CD14-positive monocyte (primary cell): Measurements from ENCODE around the gene WDR45B. TPM values are rescaled to one million over a fixed set of nuclear protein-coding genes. Genes with fewer than 3 reads are reported as not detected.
A peak's percentile ranks its signal among the peaks of the same experiment; 100 is the strongest.

ENCODE experiments used
- DNase-seq, 3 donors: peaks; one replicate each; pipeline ENCODE4 v3.0.0-alpha.2; 2011 to 2022
- H2AFZ ChIP-seq: 2 replicates; pipeline ENCODE4 v1.6.0; 2012; ENCODE audit warnings: mild to moderate bottlenecking, low read depth, low read length, inconsistent platforms; ENCODE audit not compliant: insufficient read depth, poor library complexity, severe bottlenecking
- H3K27ac ChIP-seq, 2 donors: 1 replicate in 1 of 2; 2 replicates in 1 of 2; pipeline ENCODE4 v1.5.1; 2012 to 2013; ENCODE audit warnings: low read length in 2 of 2, control low read depth in 1 of 2, inconsistent platforms in 1 of 2, low read depth in 1 of 2, mild to moderate bottlenecking in 1 of 2
- H3K27me3 ChIP-seq, 2 donors: one replicate each; pipeline versions ENCODE4 v1.6.0 to v1.6.1; 2011 to 2013; ENCODE audit warnings: low read length in 2 of 2; ENCODE audit not compliant: control insufficient read depth in 2 of 2, insufficient read depth in 2 of 2
- H3K36me3 ChIP-seq, 2 donors: replicated peaks in 1 of 2; 1 replicate in 1 of 2; 2 replicates in 1 of 2; pipeline versions ENCODE4 v1.5.1 to v1.6.1; 2012 to 2013; ENCODE audit warnings: low read length in 2 of 2, control low read depth in 1 of 2, inconsistent platforms in 1 of 2, mild to moderate bottlenecking in 1 of 2; ENCODE audit not compliant: insufficient read depth in 2 of 2, control insufficient read depth in 1 of 2
- H3K4me1 ChIP-seq, 2 donors: 1 replicate in 1 of 2; 2 replicates in 1 of 2; pipeline versions ENCODE4 v1.5.1 to v1.6.1; 2012 to 2013; ENCODE audit warnings: low read length in 2 of 2, control low read depth in 1 of 2, inconsistent platforms in 1 of 2, mild to moderate bottlenecking in 1 of 2, moderate library complexity in 1 of 2; ENCODE audit not compliant: insufficient read depth in 2 of 2, control insufficient read depth in 1 of 2
- H3K4me2 ChIP-seq: replicated peaks from 2 replicates; pipeline ENCODE3; 2012; ENCODE audit warnings: low read length, moderate library complexity, mild to moderate bottlenecking; ENCODE audit not compliant: poor library complexity, severe bottlenecking; ENCODE audit errors: extremely low read depth
- H3K4me3 ChIP-seq, 3 experiments: fragments of 200-600 bp in 1 of 3; sonication (generic) in 1 of 3; replicated peaks in 1 of 3; 1 replicate in 2 of 3; 2 replicates in 1 of 3; pipeline ENCODE4 v1.5.1; 2011 to 2013; ENCODE audit warnings: low read length in 3 of 3, mild to moderate bottlenecking in 3 of 3, control low read depth in 2 of 3, low read depth in 2 of 3, inconsistent platforms in 1 of 3, moderate library complexity in 1 of 3
- H3K79me2 ChIP-seq: 2 replicates; pipeline ENCODE4 v1.6.0; 2012; ENCODE audit warnings: mild to moderate bottlenecking, control low read depth, inconsistent platforms, low read length, moderate library complexity; ENCODE audit not compliant: insufficient read depth
- H3K9ac ChIP-seq: 2 replicates; pipeline ENCODE4 v1.6.0; 2017; ENCODE audit warnings: low read length, mild to moderate bottlenecking; ENCODE audit not compliant: insufficient read depth, poor library complexity, severe bottlenecking
- H3K9me3 ChIP-seq, 2 donors: replicated peaks in 1 of 2; 1 replicate in 1 of 2; 2 replicates in 1 of 2; pipeline versions ENCODE4 v1.5.1 to v1.6.1; 2012 to 2013; ENCODE audit warnings: low read length in 2 of 2, control low read depth in 1 of 2; ENCODE audit not compliant: control insufficient read depth in 1 of 2, insufficient read depth in 1 of 2
- H4K20me1 ChIP-seq: 2 replicates; pipeline ENCODE4 v1.6.0; 2012; ENCODE audit warnings: mild to moderate bottlenecking, low read length, control low read depth, moderate library complexity; ENCODE audit not compliant: insufficient read depth
- H3K27ac Mint-ChIP-seq, 7 donors: one replicate each; pipeline ENCODE4 v1.8.0; 2020; ENCODE audit warnings: mild to moderate bottlenecking in 7 of 7, mixed read lengths in 7 of 7, moderate library complexity in 6 of 7, inconsistent platforms in 2 of 7
- H3K27me3 Mint-ChIP-seq, 3 donors: one replicate each; pipeline ENCODE4 v1.8.0; 2021 to 2022; ENCODE audit warnings: low read depth in 3 of 3, mild to moderate bottlenecking in 3 of 3, mixed read lengths in 3 of 3, moderate library complexity in 3 of 3, inconsistent platforms in 1 of 3
- H3K36me3 Mint-ChIP-seq, 2 donors: one replicate each; pipeline ENCODE4 v1.8.0; 2020; ENCODE audit warnings: mixed read lengths in 2 of 2, inconsistent platforms in 1 of 2, mild to moderate bottlenecking in 1 of 2
- H3K4me1 Mint-ChIP-seq: one replicate; pipeline ENCODE4 v1.8.0; 2020; ENCODE audit warnings: mild to moderate bottlenecking, mixed read lengths
- H3K4me3 Mint-ChIP-seq, 2 donors: one replicate each; pipeline ENCODE4 v1.8.0; 2020; ENCODE audit warnings: mild to moderate bottlenecking in 2 of 2, mixed read lengths in 2 of 2, moderate library complexity in 1 of 2
- H3K9me3 Mint-ChIP-seq, 7 donors: one replicate each; pipeline ENCODE4 v1.8.0; 2020 to 2022; ENCODE audit warnings: mixed read lengths in 7 of 7, mild to moderate bottlenecking in 6 of 7, moderate library complexity in 6 of 7, inconsistent platforms in 2 of 7
- CTCF ChIP-seq: fragments of 200-600 bp; IDR thresholded peaks from one replicate; pipeline ENCODE4 v1.8.0; 2022; ENCODE audit warnings: antibody characterized with exemption, mild to moderate bottlenecking
- WGBS: methylation state at CpG from one replicate; pipeline ENCODE4 v1.1.5; 2013; ENCODE audit warnings: missing lambda C conversion rate; ENCODE audit not compliant: insufficient coverage; 5-methylcytosine and 5-hydroxymethylcytosine counted together
- intact Hi-C, 2 donors: fragments of 100-400 bp; cut with micrococcal nuclease; formaldehyde crosslinking; loops; one replicate each; pipeline versions ENCODE4 v1.15.0 to v1.15.1; 2023
- polyA plus RNA-seq, 3 donors: library from polyadenylated mRNA; depleted of rRNA in 1 of 3; unstranded in 2 of 3; stranded (reverse) in 1 of 3; fragments of 300-500 nt in 2 of 3; fragments of >200 nt in 1 of 3; fragmentation: Illumina TruSeq in 2 of 3; gene quantifications; 1 replicate in 2 of 3; 2 replicates in 1 of 3; pipeline ENCODE4 v1.2.3, GENCODE V29; 2012 to 2021

Gene WDR45B
- polyA plus RNA-seq, 3 donors, result 42.6 to 82.6 (median 60.3) TPM

DNA sequence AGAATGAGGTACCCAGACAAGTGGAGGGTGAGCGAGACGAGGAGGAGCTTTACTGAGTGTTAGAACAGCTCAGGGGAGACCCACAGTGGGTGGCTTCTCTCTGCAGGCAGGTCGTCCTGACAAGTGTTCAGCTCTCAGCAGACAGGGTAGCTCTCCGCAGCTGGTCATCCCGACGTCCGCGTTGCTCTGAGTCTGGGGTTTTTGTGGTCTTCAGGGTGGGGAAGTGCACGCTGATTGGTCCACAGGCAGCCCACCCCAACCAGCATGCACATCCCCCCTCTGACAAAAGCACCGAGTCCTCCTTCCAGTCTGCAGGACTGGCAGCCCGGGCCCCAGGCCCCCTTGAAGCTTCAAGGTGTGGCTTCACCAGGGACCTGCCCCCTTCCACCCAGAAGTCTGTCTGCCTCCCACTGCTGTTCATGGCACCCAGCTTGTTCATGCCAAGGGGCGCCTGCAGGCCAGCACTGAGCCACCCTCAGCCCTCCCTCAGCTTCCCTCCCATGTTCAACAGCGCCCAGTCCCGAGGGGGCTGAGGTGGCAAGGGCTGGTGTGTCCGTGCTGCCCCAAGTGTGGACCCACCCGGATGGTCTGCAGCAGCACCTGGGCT, 19.9 kb upstream of the WDR45B start:
- Histone ChIP-seq H4K20me1 (no peaks in the 10 kb centered on the region), H3K4me2 (peak overlapping the region; percentile 62), H3K27me3 (no peaks in the 10 kb centered on the region), H3K36me3 (no peaks in the 10 kb centered on the region), H3K9ac (peak overlapping the region; percentile 21), H3K79me2 (no peaks in the 10 kb centered on the region), H3K4me3 (no peak overlapping the region), H2AFZ (peak overlapping the region; percentile 71), H3K27ac (no peak overlapping the region), H3K9me3 (no peaks in the 10 kb centered on the region), H3K4me1 (peaks cover 3 to 8% of the 10 kb centered on the region in 2 donors)
- Mint-ChIP-seq H3K27ac (no peak overlapping the region), H3K4me3 (peak overlapping the region in 1 of 2 donors; percentile 85), H3K27me3 (peaks cover 0 to 6% (median 0%) of the 10 kb centered on the region in 3 donors), H3K36me3 (no peaks in the 10 kb centered on the region), H3K9me3 (no peaks in the 10 kb centered on the region), H3K4me1 (peaks cover 9% of the 10 kb centered on the region)
- DNase-seq, result no peak
- no peak for TF ChIP-seq CTCF
- 53% methylated on average over 11 of the region's 16 CpGs for WGBS
- intact Hi-C loops, result loop anchor here (2.0 to 5.0 kb wide), 2 partner anchors 99 to 104 kb away; no protein-coding TSS in a partner anchor

DNA sequence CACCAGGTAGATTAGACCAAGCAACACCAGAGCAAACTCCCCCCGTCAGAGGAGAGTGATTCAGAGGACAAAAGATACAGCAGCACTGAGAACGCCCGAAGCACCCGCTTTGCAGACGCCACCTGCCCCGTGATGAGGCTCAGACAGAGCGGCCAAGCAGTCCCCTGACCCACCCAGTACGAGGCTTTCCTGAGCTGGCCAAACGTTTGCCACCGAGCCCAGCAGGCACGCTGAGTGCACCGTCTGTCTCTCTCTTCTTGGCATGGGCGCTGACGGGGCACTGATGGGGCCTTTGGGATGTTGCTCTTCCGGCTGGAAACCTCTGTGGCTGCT, 19.4 kb upstream of the WDR45B start:
- Histone ChIP-seq H3K4me3 (no peak overlapping the region), H2AFZ (no peak overlapping the region), H3K36me3 (no peaks in the 10 kb centered on the region), H3K9me3 (no peaks in the 10 kb centered on the region), H3K4me1 (peaks cover 3 to 8% of the 10 kb centered on the region in 2 donors), H3K27ac (no peak overlapping the region), H4K20me1 (no peaks in the 10 kb centered on the region), H3K9ac (no peak overlapping the region), H3K79me2 (no peaks in the 10 kb centered on the region), H3K27me3 (no peaks in the 10 kb centered on the region), H3K4me2 (no peak overlapping the region)
- no peak for TF ChIP-seq CTCF
- no peak overlapping the region for H3K4me3 Mint-ChIP-seq
- no peaks in the 10 kb centered on the region for H3K9me3 Mint-ChIP-seq
- peaks cover 0 to 6% (median 0%) of the 10 kb centered on the region in 3 donors for H3K27me3 Mint-ChIP-seq
- H3K36me3 Mint-ChIP-seq, result no peaks in the 10 kb centered on the region
- H3K27ac Mint-ChIP-seq, result no peak overlapping the region
- H3K4me1 Mint-ChIP-seq, result peaks cover 9% of the 10 kb centered on the region
- intact Hi-C loops, result loop anchor here in 1 of 2 donors (5.0 kb wide), 1 partner anchor 105 kb away; no protein-coding TSS in a partner anchor
- 96% methylated on average over 13 of the region's 15 CpGs for WGBS
- DNase-seq, result no peak
